Smooth muscle cell (in vitro differentiated cells): ENCODE results near the gene THPO. TPM values are rescaled to one million over a fixed set of nuclear protein-coding genes. Genes with fewer than 3 reads are reported as not detected.

Source experiments
- DNase-seq: peaks from one replicate; lab custom pipeline; 2025; ENCODE audit not compliant: unreplicated experiment; lab: John Stamatoyannopoulos, UW
- H2AFZ ChIP-seq: fragments of 200-600 bp; sonication (generic); 2 replicates; pipeline ENCODE4 v1.6.0; 2016; ENCODE audit warnings: antibody characterized with exemption, low read depth, mild to moderate bottlenecking
- H3F3A ChIP-seq: fragments of 200-600 bp; sonication (generic); 2 replicates; pipeline ENCODE4 v1.6.0; 2017; ENCODE audit warnings: antibody characterized with exemption, low read depth
- H3K27ac ChIP-seq: fragments of 200-600 bp; sonication (generic); 2 replicates; pipeline ENCODE4 v1.5.1; 2016; ENCODE audit warnings: low read depth, mild to moderate bottlenecking
- H3K27me3 ChIP-seq: fragments of 200-600 bp; sonication (generic); 2 replicates; pipeline ENCODE4 v1.6.1; 2016; ENCODE audit warnings: low read depth, mild to moderate bottlenecking
- H3K36me3 ChIP-seq: fragments of 200-600 bp; sonication (generic); 2 replicates; pipeline ENCODE4 v1.5.1; 2016; ENCODE audit warnings: low read depth
- H3K4me1 ChIP-seq: fragments of 200-600 bp; sonication (generic); 2 replicates; pipeline ENCODE4 v1.5.1; 2016; ENCODE audit warnings: low read depth
- H3K4me2 ChIP-seq: fragments of 200-600 bp; sonication (generic); 2 replicates; pipeline ENCODE4 v1.6.0; 2016; ENCODE audit warnings: mild to moderate bottlenecking
- H3K4me3 ChIP-seq: fragments of 200-600 bp; sonication (generic); 2 replicates; pipeline ENCODE4 v1.5.1; 2016; ENCODE audit warnings: mild to moderate bottlenecking
- H3K79me2 ChIP-seq: fragments of 200-600 bp; sonication (generic); 2 replicates; pipeline ENCODE4 v1.6.0; 2016; ENCODE audit warnings: low read depth, mild to moderate bottlenecking
- H3K9ac ChIP-seq: fragments of 200-600 bp; sonication (generic); 2 replicates; pipeline ENCODE4 v1.6.0; 2016; ENCODE audit warnings: low read depth
- H3K9me3 ChIP-seq: fragments of 200-600 bp; sonication (generic); replicated peaks from 2 replicates; pipeline ENCODE4 v1.5.1; 2016; ENCODE audit warnings: low read depth
- H4K20me1 ChIP-seq: fragments of 200-600 bp; sonication (generic); 2 replicates; pipeline ENCODE4 v1.6.0; 2016; ENCODE audit warnings: low read depth
- CTCF ChIP-seq: fragments of 200-600 bp; sonication (generic); IDR thresholded peaks from 2 replicates; pipeline ENCODE4 v1.5.1; 2017; ENCODE audit warnings: borderline replicate concordance, mild to moderate bottlenecking, antibody characterized with exemption; ENCODE audit not compliant: insufficient read depth, poor library complexity, severe bottlenecking
- WGBS: methylation state at CpG from one replicate; pipeline ENCODE4 v1.1.7; 2016; ENCODE audit warnings: low lambda C conversion rate; 5-methylcytosine and 5-hydroxymethylcytosine counted together
- polyA plus RNA-seq: library from polyadenylated mRNA; unstranded; fragments of >200 nt; fragmentation: Nextera tagmentation; extraction: Ambion mirVana; gene quantifications from 2 replicates; pipeline ENCODE4 v1.2.1, GENCODE V29; 2016
- total RNA-seq: library from RNA; depleted of rRNA; stranded (reverse); fragments of >200 nt; gene quantifications from 2 replicates; pipeline ENCODE4 v1.2.3, GENCODE V29; 2014

Gene THPO
- total and polyA plus RNA-seq, 2 experiments from 2014 or later: 0.45 TPM; not detected in 1

DNA sequence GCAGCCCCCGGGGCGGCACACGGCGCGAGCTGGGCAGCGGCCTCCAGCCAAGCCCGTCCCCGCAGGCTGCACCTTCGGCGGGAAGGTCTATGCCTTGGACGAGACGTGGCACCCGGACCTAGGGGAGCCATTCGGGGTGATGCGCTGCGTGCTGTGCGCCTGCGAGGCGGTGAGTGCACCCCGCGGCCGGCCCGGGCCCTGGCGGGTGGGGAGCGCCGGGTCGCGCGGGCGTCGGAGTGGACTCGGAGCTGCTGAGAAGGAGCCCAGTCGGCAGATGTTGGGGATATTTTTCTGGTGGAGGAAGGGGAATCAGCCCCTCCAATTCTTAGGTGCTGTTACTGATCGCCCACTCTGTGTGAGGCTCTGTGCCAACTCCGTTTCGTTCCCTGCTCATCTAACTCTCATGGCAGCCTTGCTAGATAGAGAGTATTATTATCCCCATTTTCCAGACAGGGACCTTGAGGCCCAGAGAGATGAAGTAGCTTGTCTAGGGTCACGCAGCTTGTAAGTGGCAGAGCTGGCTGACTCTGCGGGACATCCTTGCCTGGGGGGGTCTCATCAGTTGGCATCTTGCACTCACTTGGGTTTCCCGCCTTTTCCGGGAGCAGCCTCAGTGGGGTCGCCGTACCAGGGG, 2.7 kb upstream of the THPO start:
- WGBS: 3% methylated on average over 35 of the region's 42 CpGs
- no peak overlapping the region for H2AFZ ChIP-seq
- no peaks in the 10 kb centered on the region for H3K36me3 ChIP-seq
- no peak overlapping the region for H3K9ac ChIP-seq
- H3K27me3 ChIP-seq: peaks cover 18% of the 10 kb centered on the region
- H3K9me3 ChIP-seq: no peaks in the 10 kb centered on the region
- no peak overlapping the region for H3K27ac ChIP-seq
- H3K4me3 ChIP-seq: peak overlapping the region; percentile 57
- H3K4me1 ChIP-seq: peaks cover 22% of the 10 kb centered on the region
- TF ChIP-seq CTCF: no peak
- H3K4me2 ChIP-seq: peak overlapping the region; percentile 88
- H3F3A ChIP-seq: no peaks in the 10 kb centered on the region
- no peak for DNase-seq
- no peaks in the 10 kb centered on the region for H4K20me1 ChIP-seq
- H3K79me2 ChIP-seq: no peaks in the 10 kb centered on the region

DNA sequence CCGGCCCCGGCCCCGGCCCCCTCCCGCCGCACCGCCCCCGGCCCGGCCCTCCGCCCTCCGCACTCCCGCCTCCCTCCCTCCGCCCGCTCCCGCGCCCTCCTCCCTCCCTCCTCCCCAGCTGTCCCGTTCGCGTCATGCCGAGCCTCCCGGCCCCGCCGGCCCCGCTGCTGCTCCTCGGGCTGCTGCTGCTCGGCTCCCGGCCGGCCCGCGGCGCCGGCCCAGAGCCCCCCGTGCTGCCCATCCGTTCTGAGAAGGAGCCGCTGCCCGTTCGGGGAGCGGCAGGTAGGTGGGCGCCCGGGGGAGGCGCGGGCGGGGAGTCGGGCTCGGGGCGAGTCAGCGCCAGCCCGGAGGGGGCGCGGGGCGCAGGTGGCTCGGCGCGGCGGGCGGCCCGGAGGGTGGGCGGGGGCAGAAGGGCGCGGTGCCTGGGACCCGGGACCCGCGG, 2.2 kb upstream of the THPO start:
- Histone ChIP-seq H3K9ac (no peak overlapping the region), H3K36me3 (no peaks in the 10 kb centered on the region), H3K9me3 (no peaks in the 10 kb centered on the region), H3K4me1 (peaks cover 22% of the 10 kb centered on the region), H3K79me2 (no peaks in the 10 kb centered on the region), H3K4me2 (peak overlapping the region; percentile 88), H2AFZ (no peak overlapping the region), H3K27me3 (peaks cover 18% of the 10 kb centered on the region), H3K27ac (no peak overlapping the region), H3K4me3 (peak overlapping the region; percentile 57), H4K20me1 (no peaks in the 10 kb centered on the region), H3F3A (no peaks in the 10 kb centered on the region)
- no peak for TF ChIP-seq CTCF
- WGBS: no CpG with 5 or more reads among the region's 62 CpGs
- DNase-seq: peak; percentile 26

- no peak for TF ChIP-seq CTCF
- no peaks in the 10 kb centered on the region for H3F3A ChIP-seq
- peak within 1 kb of the TSS; percentile 57 for H3K4me3 ChIP-seq
- no peaks in the 10 kb centered on the region for H3K36me3 ChIP-seq
- peaks cover 22% of the 10 kb centered on the region for H3K4me1 ChIP-seq
- no peaks in the 10 kb centered on the region for H3K9me3 ChIP-seq
- H2AFZ ChIP-seq: no peak within 1 kb of the TSS
- WGBS: 22% methylated on average over 12 of the region's 71 CpGs
- no peaks in the 10 kb centered on the region for H3K79me2 ChIP-seq
- H3K9ac ChIP-seq: no peak within 1 kb of the TSS
- H3K27me3 ChIP-seq: peaks cover 18% of the 10 kb centered on the region
- no peaks in the 10 kb centered on the region for H4K20me1 ChIP-seq
- DNase-seq: no peak
- H3K27ac ChIP-seq: no peak within 1 kb of the TSS
- H3K4me2 ChIP-seq: peak within 1 kb of the TSS; percentile 88
These were observed 1.6 kb upstream of the THPO start, which contains the start of gene CHRD for GRCh38 chr3:184379358-184380184. TSS of gene CHRD (plus strand) at chr3:184380054. CDS start at chr3:184380319, 265 bp downstream.
